Stimulated activated CD4-positive, alpha-beta T cell treated with anti-CD3 and anti-CD28 coated beads, Interleukin-12 subunit alpha, Interleukin-12 subunit beta, amount 100 ng/mL, for 4 hours (primary cell): ENCODE results near the gene ZNF791.
A peak's percentile ranks its signal among the peaks of the same experiment; 100 is the strongest.
"Not testable (repeated sequence)": the region's sequence is repeated elsewhere in the genome, so short reads cannot be mapped to it uniquely, and the experiment has no call there.

ENCODE experiments used
- DNase-seq: peaks from one replicate; pipeline ENCODE4 v3.0.0-alpha.2; 2020

Gene ZNF791

DNA sequence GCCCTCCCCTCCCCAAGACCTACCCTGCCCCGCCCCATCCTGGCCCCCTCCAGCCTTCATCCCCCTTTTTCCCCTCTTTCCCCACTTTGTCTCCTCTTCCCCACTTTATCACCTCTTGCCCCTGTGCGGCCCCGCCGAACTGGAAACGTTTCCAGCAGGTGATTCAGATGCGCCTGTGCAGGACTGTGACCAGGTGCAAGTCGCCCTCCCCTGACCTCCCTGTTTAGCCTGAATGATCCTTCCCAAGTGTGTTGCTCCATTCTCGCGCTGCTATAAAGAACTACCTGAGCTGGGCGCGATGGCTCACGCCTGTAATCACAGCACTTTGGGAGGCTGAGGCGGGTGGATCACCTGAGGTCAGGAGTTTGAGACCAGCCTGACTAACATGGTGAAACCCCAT is 25.9 kb downstream of the ZNF791 start:
- no peak for DNase-seq

DNA sequence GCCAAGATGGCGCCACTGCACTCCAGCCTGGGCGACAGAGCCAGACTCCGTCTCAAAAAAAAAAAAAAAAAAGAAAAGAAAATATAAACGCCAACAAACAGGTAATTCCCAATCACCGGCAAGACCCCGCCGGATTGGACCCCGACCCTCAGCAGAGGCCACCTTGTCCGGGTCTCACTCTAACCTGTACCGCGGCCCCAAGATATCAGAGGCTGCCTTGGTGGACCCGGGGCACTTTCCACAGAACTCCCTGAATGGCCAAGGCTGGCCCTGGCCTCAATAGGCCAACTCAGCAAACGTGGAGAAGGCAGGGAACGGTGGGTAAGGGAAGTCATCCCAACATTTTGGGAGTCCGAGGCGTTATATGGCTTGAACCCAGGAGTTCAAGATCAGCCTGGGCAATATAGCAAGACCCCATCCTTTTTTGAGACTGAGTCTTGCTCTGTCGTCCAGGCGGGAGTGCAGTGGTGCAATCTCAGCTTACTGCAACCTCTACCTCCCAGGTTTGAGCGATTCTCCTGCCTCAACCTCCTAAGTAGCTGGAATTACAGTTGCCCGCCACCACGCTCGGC is 28.0 kb downstream of the ZNF791 start:
- no peak for DNase-seq

DNA sequence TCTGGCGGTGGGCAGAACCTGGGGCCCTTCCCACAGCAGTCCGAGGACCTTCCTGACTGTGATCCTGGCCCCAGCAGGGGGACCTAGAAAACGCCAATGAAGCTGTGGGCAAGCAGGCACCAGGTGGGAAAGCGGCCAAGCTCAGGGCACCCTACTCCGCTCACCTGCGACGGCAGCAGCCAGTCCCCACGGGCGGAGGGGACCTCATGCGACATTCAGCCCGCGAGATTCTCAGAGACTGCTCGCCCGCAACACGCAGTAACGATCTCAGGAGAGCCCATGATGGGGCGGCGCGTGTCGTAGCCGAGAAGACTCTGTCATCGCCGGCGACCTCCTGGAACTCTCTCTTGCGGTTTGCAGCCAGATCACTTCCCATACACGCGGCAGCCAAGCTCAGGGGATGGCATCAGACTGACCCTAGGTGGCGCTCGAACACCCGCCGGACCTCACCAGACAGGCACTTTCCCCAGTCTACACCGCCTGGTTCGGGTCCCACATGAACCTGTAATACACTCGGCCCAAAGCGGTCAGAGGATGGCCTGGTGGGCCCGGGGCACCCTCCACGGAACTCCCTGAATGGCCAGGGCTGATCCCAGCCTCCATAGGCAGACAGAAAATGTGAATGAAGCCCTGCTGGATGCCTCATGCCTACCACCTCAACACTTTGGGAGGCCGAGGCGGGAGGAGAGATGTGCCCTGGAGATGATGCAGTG is 29.3 kb downstream of the ZNF791 start:
- peak; percentile 86 for DNase-seq

DNA sequence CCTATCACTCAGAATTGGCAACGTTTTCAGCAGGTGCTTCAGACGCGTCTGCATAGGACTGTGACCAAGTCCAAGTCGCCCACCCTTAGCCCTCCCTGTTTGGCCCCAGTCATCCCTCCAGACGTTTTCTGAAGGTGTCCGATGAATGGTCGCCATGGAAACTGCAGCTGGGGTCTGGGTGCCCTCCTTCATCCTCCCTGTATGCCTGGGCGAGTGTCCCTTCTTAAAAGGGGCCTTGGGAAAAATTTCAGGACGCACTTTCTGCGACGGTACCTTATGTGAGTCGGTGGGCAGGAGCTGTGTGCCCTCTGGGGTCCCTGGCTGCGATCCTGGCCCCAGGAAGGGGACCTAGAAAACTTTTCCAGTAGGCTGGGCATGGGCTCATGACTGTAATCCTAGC is 30.7 kb downstream of the ZNF791 start:
- no peak for DNase-seq

DNA sequence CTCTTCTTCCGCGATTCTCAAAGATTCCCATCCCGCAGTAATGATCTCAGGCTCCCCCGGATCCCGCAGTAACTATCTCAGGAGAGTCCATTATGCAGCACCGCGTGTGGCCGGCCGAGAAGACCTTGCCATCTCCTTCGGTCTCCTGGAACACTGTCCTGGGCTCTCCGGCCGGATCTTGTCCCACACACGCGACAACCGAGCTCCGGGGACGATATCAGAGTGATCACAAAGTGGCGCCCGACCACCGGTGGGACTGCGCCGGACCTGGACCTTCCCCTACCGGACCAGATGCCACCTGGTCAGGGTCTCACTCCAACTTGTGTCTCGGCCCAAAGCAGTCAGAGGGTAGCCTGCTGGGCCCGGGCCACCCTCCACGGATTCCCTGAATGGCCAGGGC is 31.8 kb downstream of the ZNF791 start:
- no peak for DNase-seq

DNA sequence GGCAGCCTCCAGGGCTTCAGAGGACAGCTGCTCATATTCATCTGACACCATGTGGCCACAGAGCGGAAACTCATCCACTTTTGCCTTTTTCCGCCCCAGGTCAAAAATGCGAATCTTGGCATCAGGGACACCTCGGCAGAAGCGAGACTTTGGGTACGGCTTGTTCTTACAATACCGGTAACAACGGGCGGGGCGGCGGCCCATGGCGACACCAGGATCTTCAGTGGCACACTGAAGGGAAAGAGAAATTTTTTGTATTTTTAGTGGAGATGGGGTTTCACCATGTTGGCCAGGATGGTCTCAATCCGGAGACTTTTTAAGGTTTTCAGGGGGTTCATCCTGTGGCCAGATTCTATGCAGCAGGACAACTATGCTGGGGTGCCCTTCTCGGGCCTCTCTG is 33.0 kb downstream of the ZNF791 start:
- DNase-seq = not testable (repeated sequence)

DNA sequence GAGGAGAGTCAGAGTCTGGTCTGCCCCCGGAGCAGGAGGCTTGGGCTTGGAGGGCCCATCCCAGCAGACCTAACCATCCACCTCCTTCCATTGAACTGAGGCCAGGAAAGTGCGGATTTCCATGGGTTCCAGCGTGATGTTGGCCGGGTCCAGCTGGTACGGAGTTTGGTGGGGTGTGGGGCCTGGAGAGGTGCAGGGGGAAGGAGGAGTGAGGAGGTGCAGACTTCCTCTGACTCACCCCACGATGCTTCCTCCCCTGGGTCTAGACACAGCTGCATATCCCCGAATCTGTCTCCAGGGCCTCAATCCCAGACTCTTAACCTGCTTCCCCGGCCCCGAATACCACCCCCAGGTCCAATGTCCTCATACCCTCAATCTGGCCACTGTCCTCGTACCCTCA is 35.8 kb downstream of the ZNF791 start:
- DNase-seq = no peak

DNA sequence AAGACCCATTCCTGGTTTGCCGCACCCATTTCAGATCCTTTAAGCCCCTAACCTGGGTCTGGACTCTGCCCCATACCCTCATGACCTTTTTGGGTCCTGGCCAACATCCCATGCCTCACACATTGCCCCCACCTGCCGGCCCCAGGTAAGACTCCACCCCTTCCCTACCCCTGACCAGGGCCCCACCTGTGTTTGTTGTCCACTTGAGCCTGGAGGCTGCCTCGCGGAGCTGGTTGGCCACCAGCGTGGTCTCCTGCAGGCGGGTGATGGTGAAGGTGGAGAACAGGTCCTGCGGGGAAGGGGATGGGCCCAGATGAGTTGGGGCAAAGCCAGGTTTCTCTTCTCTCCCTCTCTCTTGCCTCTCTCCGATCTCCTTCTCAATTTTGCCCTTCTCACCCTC is 36.3 kb downstream of the ZNF791 start:
- no peak for DNase-seq

DNA sequence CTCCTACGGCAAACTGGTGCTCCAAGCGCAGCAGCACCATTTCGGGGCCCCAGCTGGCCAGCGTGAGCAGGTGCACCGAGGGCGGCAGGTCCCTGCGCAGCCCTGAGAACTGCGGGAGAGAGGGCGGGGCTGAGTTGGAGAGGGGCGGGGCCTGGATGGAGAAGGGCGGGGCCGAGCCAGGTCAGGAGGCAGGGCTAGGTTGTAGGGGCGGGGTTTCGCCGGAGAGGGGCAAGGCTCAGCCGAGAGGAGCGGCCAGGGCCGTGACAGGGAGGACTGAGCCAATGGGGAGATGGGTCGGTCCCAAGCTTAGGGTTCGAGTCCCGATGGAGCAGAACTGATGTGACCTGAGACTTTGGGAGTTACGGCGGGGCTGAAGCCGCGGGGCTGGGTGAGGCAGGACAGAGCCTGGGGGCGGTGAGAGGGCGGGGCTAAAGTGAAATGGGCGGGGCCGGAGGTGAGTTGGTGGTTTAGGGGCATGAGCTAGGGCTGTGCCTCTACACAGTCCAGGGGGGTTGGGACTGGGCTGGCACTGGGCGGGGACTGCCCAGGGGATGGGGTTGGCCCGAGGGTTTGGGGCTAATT is 36.9 kb downstream of the ZNF791 start:
- DNase-seq = peak; percentile 26

DNA sequence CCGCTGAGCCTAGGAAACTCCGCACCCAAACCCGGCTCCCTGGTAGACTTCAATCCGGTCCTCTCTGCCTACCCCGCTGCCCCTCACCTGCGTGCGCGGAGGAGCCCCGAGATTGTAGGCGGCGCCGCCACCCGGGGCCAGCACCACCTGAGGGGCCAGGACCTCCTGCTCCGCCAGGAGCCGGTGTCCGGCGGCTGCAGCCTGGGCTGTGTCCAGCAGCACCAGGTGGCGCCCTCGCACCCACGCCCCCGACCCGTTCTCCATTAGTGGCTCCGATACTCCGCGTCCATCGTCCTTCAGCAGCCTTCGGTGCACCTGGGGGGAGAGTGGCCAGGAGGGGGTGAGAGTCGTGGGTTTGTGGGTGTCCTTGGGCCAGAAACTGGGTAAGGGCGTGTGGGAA is 37.4 kb downstream of the ZNF791 start:
- no peak for DNase-seq

DNA sequence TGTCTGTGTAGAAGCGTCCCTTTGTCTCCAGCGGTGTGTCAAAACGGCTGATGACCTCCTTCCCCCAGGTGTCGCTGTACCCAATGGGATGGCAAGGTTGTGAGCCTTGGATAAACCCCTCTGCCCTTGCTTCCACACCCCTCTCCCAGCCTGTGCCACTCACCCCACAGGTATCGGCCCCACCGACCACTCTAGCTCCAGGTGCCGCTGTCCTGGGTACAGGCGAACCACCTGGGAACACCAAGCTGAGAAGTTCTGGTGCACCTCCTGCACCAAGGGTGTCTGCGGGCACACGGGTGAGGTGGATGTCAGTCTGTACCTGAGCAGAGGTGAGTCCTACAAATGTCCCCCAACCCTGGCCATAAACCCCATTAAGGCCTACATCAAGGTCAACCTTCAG is 39.2 kb downstream of the ZNF791 start:
- no peak for DNase-seq

DNA sequence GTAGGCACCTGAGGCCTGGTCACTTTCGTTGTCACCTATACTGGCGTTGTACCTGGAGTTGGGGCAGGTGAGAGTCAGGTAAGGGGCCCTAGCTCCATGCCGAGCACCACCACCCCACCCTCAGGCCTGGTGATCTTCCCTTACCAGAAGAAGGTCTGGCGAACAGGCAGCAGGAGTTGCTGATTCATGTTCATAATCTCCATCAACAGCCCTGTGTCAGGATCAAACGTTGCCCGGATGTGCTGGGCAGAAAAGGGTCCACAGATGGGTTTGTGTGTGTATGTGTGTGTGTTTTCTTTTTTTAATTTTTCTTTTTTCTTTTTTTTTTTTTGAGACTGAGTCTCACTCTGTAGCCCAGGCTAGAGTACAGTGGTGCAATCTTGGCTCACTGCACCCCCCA is 41.5 kb downstream of the ZNF791 start:
- no peak for DNase-seq

DNA sequence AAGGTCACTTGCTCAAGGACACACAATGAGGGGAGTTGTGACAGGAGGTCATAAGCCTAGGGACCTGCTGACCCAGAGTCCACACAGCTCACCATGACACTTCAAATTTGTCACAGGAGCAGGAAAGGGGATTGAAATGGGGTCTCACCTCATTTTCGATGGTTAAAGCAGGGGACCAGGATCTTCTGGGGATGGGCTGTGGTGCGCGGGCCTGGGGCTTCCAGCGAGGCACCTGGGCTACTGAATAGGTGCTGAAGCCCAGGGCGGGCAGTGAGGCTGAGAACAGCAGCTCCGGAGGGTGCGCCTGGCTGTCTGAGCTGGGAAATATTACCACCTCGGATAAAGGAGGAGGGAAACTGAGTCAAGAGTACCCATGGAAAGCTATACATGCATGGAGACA is 44.8 kb downstream of the ZNF791 start:
- no peak for DNase-seq

DNA sequence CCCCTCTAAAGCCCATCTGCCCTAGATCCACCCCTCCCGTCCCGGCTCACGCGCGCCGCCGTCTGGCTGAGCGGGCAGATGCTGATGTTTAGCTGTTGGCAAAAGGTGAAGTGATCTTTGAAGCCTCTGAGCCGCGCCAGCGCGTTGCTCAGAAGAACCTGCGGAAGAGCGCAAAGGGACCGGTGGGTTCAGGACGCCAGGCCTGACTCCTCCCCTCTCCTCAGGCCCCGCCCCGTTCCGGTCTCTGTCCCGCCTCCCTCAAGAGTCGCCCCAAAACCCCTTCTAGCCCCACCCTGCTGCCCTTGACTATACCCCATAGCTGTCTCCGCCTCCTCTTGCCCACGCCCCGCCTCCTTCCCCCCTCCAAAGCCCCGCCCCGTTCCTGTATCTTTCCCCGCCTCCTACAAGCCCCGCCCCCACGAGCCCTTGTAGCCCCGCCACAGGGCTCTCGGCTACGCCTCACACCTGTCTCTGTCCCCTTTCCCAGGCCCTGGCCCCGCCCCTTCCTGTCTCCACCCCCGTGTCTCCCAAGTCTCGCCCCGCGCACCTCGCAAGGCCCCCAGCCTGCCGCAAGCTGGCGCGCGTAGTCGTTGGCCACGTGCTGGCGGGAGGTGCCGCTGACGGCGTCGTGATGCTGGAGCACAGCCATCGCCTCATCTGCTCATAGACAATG is 46.3 kb downstream of the ZNF791 start:
- no peak for DNase-seq

DNA sequence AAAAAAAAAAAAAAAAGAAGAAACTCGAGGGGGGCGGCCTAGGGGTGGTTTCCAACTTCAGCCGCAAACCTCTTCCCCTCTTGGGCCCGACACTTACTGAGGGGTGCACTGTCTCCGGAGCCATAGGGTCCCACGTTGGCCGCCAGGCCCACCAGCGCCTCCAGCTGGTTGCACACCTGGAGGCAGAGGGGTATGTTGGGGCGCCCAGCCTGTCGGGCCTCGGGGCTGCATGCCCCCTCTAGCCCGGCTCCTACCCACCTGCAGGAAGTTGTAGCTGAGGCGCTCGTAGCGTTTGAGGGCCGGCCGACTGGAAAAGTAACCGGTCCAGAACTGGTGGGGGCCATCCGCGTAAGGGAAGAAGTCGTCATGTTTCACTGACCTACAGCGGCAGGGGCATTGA is 47.2 kb downstream of the ZNF791 start:
- no peak for DNase-seq

DNA sequence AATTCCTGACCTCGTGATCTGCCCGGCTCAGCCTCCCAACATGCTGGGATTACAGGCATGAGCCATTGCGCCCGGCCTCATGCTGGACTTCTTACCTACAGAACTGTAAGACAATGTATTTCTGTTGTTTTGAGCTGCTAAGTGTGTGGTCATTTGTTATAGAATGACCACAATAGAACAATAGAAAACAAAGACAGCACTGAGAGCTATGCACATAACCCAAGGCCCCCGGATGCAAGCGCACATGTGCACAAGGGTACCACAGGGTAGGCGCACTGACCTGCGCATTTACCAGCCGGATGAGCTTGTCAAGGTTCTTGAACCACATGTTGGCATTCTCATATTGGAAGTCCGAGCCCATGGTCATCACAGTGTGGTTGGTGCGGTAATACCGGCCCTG is 50.3 kb downstream of the ZNF791 start:
- DNase-seq = no peak

DNA sequence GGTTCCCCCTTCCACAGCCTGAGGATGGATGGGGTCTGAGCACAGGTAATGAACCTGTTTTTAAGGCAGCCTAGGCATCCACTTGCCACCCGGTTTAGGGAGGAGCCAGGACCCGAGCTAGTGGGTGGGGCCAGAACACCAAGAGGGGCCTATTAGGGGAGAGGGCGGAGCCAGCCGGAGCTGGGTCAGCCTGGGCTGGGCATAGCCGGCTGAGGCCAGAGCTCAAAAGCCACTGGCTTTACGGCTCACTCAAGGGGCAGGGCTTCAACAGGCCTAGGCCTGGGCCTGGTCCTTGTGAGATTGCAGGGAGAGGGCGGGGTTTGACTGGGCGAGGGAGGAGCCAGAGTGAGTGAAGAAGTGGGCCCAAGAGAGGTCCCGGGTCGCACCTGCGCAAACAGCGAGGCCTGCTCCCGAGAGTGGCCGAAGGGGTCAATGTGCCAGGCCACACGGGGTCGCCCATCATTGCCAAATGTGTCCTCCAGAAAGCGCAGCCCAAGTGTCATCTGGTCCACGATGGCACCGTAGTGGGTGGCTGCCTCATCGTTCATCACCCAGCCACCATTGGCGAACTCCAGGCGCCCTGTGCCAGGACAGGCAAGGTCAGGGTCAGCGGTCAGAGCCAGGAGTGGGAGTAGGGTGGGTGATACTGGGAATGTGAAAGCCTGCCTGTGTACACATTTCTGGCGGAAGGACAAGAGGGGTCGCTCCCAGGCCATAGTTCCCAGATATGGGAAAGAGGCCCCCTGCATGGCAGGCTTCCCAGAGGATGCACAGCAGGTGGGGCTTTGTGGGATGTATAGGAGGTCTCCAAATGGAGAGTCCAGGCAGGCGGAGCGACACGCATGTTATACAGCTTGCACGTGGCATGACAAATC is 53.9 kb downstream of the ZNF791 start:
- no peak for DNase-seq

DNA sequence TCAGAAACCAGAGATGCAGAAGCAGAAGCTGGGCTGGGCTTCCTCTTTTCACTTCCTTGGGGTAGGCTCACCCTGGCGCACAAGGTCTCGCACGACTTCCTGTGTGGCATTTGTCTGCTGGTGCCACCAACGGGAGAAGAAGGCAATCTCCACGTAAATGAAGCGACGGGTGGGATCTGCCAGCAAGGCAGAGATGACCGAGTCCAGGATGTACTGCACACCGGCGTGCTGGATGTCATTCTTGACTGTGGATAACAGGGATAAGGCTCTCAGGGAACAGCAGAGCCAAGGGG is 54.5 kb downstream of the ZNF791 start:
- peak; percentile 45 for DNase-seq

DNA sequence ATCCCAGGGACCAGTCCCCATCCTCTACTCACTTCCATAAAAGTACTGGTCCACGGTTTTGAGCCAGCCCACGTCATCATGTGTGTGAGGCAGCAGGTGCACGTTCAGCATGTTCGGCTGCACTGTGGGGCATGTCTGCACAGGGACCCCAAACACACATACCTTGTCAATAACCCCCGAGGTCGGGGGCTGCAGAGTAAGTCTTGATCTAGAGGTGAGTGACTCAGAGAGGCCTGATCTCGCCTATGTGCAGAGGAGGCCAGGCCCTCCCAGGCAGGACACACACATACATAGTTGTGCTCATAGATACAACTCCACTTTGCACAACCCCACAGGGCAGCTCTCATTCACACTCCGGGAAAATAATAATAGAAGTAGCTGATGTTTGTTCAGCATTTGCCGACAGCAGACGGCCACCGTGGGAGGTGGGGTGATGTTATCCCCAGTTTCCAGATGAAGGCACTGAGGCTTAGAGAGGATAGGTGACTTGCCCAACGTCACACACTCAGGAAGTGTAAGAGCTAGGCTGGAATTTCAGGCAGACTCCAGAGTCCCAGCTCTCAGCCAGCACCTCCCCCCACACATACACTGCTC is 55.0 kb downstream of the ZNF791 start:
- no peak for DNase-seq

DNA sequence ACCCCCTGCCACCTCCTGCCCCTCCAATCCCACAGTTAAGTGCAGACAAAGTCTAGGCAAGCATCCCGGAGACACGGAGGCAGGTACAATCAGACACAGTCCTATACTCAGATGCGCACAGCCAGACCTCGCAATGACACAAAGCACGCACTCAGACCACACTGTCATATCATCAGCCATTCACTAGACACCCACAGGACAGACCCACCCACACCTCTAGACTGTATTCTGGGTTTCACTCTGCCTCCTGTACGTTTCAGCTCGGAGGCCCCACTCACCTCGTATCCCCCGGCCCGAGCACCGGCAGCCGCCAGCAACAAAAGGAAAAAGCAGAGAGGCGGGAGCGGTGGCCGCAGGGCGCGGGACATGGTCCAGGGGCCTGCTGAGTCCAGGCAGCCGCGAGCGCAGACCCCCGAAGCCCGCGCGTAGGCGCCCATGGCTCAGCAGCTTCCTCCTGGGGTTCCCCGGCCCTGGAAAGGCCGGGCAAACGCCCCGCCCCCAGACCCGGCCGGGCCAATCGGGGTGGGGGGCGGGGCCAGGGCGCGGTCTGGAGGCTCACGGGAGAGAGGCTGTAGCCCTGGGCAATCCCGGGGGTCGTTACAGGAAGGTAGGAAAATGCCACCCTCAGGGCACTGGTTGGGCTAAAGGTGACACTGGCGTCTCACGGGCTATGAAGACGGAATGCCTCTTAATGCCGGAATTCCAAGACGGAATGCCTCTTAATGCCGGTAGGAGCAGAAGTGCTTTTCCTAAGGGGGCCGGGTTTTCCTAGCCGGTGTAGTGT is 55.7 kb downstream of the ZNF791 start, which contains the start of the genes MAN2B1 and WDR83:
Gene MAN2B1, minus strand, starts transcription at position 478 of the 784 bp plus-strand sequence. Its CDS starts 41 bp downstream, at position 437.
Gene WDR83, plus strand, starts transcription at position 543 of the 784 bp plus-strand sequence. CDS start 2,984 bp downstream, outside the sequence.
- peak; percentile 82 for DNase-seq

DNA sequence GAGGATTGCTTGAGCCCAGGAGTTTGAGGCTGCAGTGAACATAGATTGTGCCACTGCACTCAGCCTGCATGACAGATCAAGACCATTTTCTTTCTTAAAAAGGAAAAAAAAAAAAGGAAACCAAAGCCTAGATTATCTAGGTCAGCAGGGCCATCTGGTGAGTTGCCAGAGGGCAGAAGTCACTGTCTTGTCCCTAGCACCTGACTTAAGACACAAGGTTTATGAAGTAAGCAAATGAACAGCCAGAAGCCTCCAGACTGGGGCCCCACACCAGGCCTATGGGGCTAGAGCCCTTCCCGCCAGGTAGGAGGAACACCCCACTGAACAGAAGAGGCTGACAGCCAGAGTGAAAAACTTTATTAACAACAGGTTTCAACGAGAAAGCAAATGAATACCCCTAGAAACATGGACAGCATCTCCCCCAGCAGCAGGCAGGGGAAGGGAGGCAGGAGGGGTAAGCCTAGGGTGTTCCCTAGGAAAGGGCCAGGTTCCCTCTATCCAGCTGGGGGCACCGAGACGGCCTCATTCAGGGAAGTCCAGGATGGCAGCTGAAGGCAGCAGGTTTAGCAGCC is 57.1 kb downstream of the ZNF791 start:
- no peak for DNase-seq
